Keratinocyte (primary cell): Measurements from ENCODE around the gene CACNA1I. TPM values are rescaled to one million over a fixed set of nuclear protein-coding genes. Genes with fewer than 3 reads are reported as not detected.

ENCODE experiments used
- DNase-seq: peaks from one replicate; pipeline ENCODE4 v3.0.0-alpha.2; 2011; ENCODE audit warnings: low read depth, missing footprints, low spot score
- FAIRE-seq: peaks from 2 replicates; lab custom pipeline; 2011; peaks lifted over from hg19 to GRCh38; lab: Jason Lieb, UNC
- H2AFZ ChIP-seq: 2 replicates; pipeline ENCODE4 v1.6.0; 2012; ENCODE audit warnings: low read length, control low read depth, inconsistent platforms; ENCODE audit not compliant: control insufficient read depth
- H3K27ac ChIP-seq: 2 replicates; pipeline ENCODE4 v1.5.1; 2011; ENCODE audit warnings: low read length; ENCODE audit not compliant: control insufficient read depth, insufficient read depth
- H3K27me3 ChIP-seq: 3 replicates; pipeline ENCODE4 v1.6.0; 2011; ENCODE audit warnings: low read length; ENCODE audit not compliant: control insufficient read depth, insufficient read depth; ENCODE audit errors: extremely low read depth
- H3K36me3 ChIP-seq, 2 experiments: 2 replicates in 1 of 2; 3 replicates in 1 of 2; pipeline ENCODE4 v1.5.1; 2011; ENCODE audit warnings: low read length in 2 of 2, mild to moderate bottlenecking in 1 of 2; ENCODE audit not compliant: control insufficient read depth in 2 of 2, insufficient read depth in 2 of 2; ENCODE audit errors: extremely low read depth in 1 of 2
- H3K4me1 ChIP-seq: 3 replicates; pipeline ENCODE4 v1.5.1; 2011; ENCODE audit warnings: low read length; ENCODE audit not compliant: control insufficient read depth, insufficient read depth; ENCODE audit errors: extremely low read depth
- H3K4me2 ChIP-seq: 3 replicates; pipeline ENCODE4 v1.6.0; 2011; ENCODE audit warnings: low read depth, low read length; ENCODE audit not compliant: control insufficient read depth, insufficient read depth; ENCODE audit errors: extremely low read depth
- H3K4me3 ChIP-seq, 3 experiments: fragments of 200-600 bp in 1 of 3; sonication (generic) in 1 of 3; 2 replicates in 2 of 3; 3 replicates in 1 of 3; pipeline ENCODE4 v1.5.1; 2011 to 2016; ENCODE audit warnings: low read length in 3 of 3, mild to moderate bottlenecking in 3 of 3, control low read depth in 2 of 3, inconsistent platforms in 1 of 3, low read depth in 1 of 3, mixed read lengths in 1 of 3, mixed run types in 1 of 3, moderate library complexity in 1 of 3; ENCODE audit not compliant: control insufficient read depth in 2 of 3, insufficient read depth in 2 of 3; ENCODE audit errors: extremely low read depth in 1 of 3
- H3K79me2 ChIP-seq: 2 replicates; pipeline ENCODE4 v1.6.0; 2012; ENCODE audit warnings: low read length; ENCODE audit not compliant: control insufficient read depth, insufficient read depth
- H3K9ac ChIP-seq: 3 replicates; pipeline ENCODE4 v1.6.0; 2011; ENCODE audit warnings: low read length; ENCODE audit not compliant: control insufficient read depth, insufficient read depth; ENCODE audit errors: extremely low read depth
- H3K9me1 ChIP-seq: 3 replicates; pipeline ENCODE4 v1.6.0; 2011; ENCODE audit warnings: low read length; ENCODE audit not compliant: control insufficient read depth, insufficient read depth; ENCODE audit errors: extremely low read depth
- H3K9me3 ChIP-seq: 2 replicates; pipeline ENCODE4 v1.5.1; 2012; ENCODE audit warnings: low read depth, low read length; ENCODE audit not compliant: control insufficient read depth
- H4K20me1 ChIP-seq: 3 replicates; pipeline ENCODE4 v1.6.0; 2011; ENCODE audit warnings: low read length; ENCODE audit not compliant: control insufficient read depth, insufficient read depth; ENCODE audit errors: extremely low read depth
- EZH2 ChIP-seq: IDR thresholded peaks from one replicate; pipeline ENCODE4 v1.6.1; 2012; ENCODE audit warnings: inconsistent platforms, mild to moderate bottlenecking, low read length, moderate library complexity
- dilution Hi-C: fragments of 300-500 bp; cut with MboI; formaldehyde crosslinking; loops from one replicate; pipeline ENCODE4 v1.7.0; 2020; ENCODE audit warnings: low sequenced_read_pairs; ENCODE audit not compliant: extremely low pct_ligation_motif_present
- polyA plus RNA-seq, 5 experiments: library from polyadenylated mRNA; depleted of rRNA in 3 of 5; stranded (reverse) in 3 of 5; stranded (forward) in 1 of 5; unstranded in 1 of 5; fragments of >200 nt; gene quantifications; 1 replicate in 1 of 5; 2 replicates in 3 of 5; 3 replicates in 1 of 5; pipeline versions ENCODE4 v1.2.1 to v1.2.3, GENCODE V29; 2011 to 2012; ENCODE audit warnings: missing spikeins in 2 of 5, low read depth in 1 of 5, low replicate concordance in 1 of 5
- TF ChIP-seq, protein P1 (sequence below), 3 experiments: IDR thresholded peaks in 1 of 3; conservative IDR thresholded peaks in 1 of 3; optimal IDR thresholded peaks in 1 of 3; 2 replicates in 2 of 3; 3 replicates in 1 of 3; pipeline versions ENCODE3 to v1.5.1; 2011; ENCODE audit warnings: low read length in 3 of 3, mild to moderate bottlenecking in 3 of 3, moderate library complexity in 2 of 3, control low read depth in 1 of 3, inconsistent platforms in 1 of 3; ENCODE audit not compliant: insufficient read depth in 2 of 3; ENCODE audit errors: extremely low read depth in 1 of 3

Gene CACNA1I
- polyA plus RNA-seq, 1 donor (not counting 4 experiments of a cell fraction or from before 2014, with no cell fraction given): not detected

DNA sequence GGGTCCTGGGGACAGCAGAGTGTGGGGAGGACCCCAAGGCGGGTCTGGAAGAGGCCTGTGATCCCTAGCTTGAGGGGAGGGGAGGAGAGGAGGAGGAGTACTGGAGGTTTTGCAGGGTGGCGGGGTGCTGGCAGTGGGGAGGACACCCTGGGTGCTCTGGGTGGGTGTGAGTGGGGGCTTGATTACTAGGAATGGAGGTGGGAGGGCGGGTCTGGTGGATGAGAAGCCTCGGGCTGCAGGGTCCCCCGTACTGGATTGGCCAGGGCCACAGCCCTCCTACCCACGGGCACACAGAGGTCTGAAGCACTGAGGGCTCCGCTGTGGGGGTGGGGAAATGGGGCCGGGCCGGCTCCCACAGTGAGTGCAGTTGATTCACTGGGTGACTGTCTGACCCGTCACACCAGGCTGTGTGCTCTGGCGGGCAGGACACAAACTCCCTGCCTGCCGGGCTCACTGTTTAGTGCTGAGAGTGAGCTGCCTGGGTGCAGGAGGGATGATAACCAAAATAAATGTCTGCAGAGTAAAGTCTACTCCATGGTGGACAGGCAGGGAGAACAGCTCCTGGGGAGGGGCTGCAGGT, 114.2 kb downstream of the CACNA1I start:
- H2AFZ ChIP-seq: no peak overlapping the region
- dilution Hi-C loops: no loop called here
- no peak overlapping the region for H3K4me2 ChIP-seq
- H3K9ac ChIP-seq: no peak overlapping the region
- no peak overlapping the region for H3K27ac ChIP-seq
- H3K4me1 ChIP-seq: no peaks in the 10 kb centered on the region
- no peaks in the 10 kb centered on the region for H3K36me3 ChIP-seq
- H3K9me1 ChIP-seq: no peaks in the 10 kb centered on the region
- no peak for TF ChIP-seq EZH2
- TF ChIP-seq, protein P1, sequence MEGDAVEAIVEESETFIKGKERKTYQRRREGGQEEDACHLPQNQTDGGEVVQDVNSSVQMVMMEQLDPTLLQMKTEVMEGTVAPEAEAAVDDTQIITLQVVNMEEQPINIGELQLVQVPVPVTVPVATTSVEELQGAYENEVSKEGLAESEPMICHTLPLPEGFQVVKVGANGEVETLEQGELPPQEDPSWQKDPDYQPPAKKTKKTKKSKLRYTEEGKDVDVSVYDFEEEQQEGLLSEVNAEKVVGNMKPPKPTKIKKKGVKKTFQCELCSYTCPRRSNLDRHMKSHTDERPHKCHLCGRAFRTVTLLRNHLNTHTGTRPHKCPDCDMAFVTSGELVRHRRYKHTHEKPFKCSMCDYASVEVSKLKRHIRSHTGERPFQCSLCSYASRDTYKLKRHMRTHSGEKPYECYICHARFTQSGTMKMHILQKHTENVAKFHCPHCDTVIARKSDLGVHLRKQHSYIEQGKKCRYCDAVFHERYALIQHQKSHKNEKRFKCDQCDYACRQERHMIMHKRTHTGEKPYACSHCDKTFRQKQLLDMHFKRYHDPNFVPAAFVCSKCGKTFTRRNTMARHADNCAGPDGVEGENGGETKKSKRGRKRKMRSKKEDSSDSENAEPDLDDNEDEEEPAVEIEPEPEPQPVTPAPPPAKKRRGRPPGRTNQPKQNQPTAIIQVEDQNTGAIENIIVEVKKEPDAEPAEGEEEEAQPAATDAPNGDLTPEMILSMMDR (optimal IDR thresholded peaks at IDR 0.05 in 1 of 3, IDR thresholded peaks at IDR 0.05 in 1 of 3, conservative IDR thresholded peaks at IDR 0.05 in 1 of 3; ENCODE audit: extremely low read depth in 1 of 3, insufficient read depth in 2 of 3, low read length in 3 of 3): no peak
- H3K9me3 ChIP-seq: no peaks in the 10 kb centered on the region
- no peaks in the 10 kb centered on the region for H4K20me1 ChIP-seq
- DNase-seq (no peak), FAIRE-seq (no peak)
- H3K27me3 ChIP-seq: peaks cover 52% of the 10 kb centered on the region
- no peaks in the 10 kb centered on the region for H3K79me2 ChIP-seq
- H3K4me3 ChIP-seq: no peak overlapping the region

DNA sequence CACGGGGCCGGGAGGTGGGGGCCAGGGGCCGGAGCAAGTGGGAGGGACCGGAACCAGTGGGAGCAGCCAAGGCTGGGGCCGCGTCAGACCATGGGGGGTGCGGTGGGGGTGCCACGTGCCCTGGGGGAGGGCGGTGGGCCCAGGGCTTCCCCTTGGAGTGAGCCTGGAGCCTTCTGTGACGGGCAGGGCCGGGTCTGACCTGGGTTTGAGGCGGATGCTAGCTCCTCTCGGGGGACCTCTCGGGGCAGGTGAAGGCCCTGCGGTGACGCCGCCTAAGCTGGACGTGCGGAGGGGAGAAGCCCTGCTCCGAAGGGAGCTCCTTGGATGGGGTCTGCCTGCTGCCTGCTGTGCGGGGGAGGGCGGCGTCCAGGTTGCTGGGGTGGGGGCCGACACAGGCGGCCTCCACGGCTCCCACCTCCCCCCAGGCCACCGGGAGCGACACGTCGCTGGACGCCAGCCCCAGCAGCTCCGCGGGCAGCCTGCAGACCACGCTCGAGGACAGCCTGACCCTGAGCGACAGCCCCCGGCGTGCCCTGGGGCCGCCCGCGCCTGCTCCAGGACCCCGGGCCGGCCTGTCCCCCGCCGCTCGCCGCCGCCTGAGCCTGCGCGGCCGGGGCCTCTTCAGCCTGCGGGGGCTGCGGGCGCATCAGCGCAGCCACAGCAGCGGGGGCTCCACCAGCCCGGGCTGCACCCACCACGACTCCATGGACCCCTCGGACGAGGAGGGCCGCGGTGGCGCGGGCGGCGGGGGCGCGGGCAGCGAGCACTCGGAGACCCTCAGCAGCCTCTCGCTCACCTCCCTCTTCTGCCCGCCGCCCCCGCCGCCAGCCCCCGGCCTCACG, 115.0 kb downstream of the CACNA1I start:
- Histone ChIP-seq H3K27ac (no peak overlapping the region), H3K27me3 (peaks cover 57% of the 10 kb centered on the region), H3K4me2 (no peak overlapping the region), H3K79me2 (no peaks in the 10 kb centered on the region), H4K20me1 (no peaks in the 10 kb centered on the region), H3K9me1 (no peaks in the 10 kb centered on the region), H3K4me1 (no peaks in the 10 kb centered on the region), H3K9ac (no peak overlapping the region), H3K9me3 (no peaks in the 10 kb centered on the region), H3K4me3 (no peak overlapping the region), H2AFZ (no peak overlapping the region), H3K36me3 (no peaks in the 10 kb centered on the region)
- DNase-seq (no peak), FAIRE-seq (no peak)
- TF ChIP-seq, protein P1 (optimal IDR thresholded peaks at IDR 0.05 in 1 of 3, IDR thresholded peaks at IDR 0.05 in 1 of 3, conservative IDR thresholded peaks at IDR 0.05 in 1 of 3; ENCODE audit: extremely low read depth in 1 of 3, insufficient read depth in 2 of 3, low read length in 3 of 3): no peak
- TF ChIP-seq EZH2: no peak
- dilution Hi-C loops: no loop called here
